Superior temporal gyrus (tissue), 1 donor: Measurements from ENCODE around the gene ZC3H12C.
"Not testable (repeated sequence)": the region's sequence is repeated elsewhere in the genome, so short reads cannot be mapped to it uniquely, and the experiment has no call there.

ENCODE experiments used
- DNase-seq: peaks from one replicate; pipeline ENCODE4 v3.0.0-alpha.2; 2016; ENCODE audit errors: extremely low spot score

Gene ZC3H12C

DNA sequence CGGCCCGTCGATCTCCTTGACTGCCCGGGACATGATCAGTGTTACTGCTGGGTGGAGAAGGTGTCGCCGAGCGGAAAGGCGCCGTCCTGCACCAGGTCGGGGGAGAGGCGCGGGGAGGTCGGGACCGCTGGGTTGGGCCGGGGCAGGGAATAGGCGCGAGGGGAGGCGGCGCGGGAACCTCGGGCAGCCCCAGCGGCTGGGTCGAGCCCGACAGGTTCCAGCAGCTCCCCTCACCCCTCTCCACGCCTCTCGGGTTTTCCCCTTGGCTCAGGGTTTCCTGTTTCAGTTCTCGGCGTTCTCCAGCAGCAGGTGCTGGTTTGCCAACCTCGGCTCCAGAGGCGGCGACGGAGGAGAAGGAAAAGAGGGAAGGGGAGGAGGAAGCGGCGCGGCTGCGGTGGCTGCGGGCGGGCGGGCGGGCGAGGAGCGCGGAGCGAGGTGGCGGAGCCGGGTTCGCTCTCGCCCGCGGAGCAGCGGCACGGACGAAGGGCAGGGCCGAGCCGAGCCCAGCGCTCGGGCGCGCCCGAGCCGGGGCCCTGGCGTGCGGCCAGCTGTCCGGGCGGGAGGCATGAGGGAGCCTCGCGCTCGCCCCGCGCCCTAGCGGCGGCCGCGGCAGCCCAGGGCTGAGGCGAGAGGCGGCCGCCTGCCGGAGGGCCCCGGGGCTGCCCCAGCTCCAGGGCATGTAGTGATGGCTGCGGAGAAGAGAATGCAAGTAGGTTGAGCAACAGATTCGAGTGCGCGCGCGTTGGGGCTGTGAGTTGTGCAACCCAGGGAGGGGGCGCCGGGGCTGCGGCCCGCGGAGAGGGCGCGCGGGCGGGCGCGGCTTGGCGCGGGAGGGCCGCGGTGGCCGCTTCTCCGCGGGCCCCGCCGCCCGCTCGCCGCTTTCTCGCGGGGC, at the start of gene ZC3H12C:
Gene ZC3H12C, plus strand, starts transcription at position 878 of the 892 bp plus-strand sequence. CDS start 20 bp downstream, outside the sequence.
- peak; percentile 75 for DNase-seq

DNA sequence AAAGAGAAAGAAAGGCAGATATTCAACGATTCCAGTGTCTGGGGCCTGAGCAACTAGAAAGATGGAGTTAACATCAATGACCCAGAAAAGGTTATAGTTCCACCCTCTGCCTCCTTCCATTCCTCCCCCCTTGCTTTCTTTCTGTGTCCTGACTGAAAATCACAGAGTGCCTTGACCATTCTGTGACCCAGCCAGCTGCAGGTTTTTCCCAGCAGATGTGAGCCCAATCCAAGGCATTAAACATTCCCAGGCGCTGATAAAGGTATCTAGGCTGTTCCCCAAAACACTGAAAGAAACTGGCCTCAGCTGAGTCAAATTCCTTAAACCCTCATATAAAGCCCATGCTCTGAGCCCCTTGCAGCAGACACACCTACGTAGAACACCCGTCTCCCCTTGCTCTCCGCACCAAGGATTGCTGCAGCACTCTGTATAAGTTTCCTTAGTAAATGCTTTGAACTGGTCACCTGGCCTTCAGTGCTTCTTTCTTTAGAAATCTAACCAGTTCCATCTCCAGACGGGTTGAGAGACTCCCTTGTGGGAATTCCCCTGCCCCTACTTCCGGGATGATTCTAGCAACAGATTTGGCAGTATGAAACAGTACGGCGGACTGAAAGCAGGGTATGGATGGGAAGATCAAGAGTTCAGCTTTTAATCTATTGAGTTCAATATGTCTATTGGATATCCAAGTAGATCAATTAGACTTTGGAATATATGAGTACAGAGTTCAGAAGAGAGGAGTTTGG, 48.8 kb upstream of the ZC3H12C start:
- no peak for DNase-seq

DNA sequence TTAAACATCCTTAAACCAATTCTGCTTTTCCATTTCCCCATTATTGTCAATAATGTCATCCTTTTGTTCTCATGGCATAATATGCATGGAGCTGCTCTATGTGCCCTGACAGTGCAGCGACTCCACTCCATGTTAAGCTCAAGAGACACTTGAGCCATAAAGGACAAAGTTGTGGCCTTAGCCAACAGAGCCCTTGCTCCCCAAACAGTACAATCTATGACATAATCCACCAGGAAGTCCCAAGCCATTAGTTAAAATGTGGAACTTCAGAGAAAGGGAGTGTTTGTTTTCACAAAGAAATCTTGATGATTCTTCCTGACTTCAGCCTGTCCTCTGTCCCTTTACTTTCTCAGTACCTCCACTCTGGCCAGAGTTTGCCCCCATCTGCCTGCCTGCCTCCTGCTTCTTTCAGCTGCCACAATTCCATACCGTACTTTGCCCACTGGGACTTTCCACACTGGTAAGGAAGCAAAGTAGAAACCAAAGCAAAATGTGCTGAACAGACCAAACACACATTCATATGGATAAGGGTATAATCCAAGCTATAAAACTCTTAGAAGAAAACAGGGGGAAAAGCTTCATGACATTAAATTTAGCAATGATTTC, 46.3 kb upstream of the ZC3H12C start:
- no peak for DNase-seq

DNA sequence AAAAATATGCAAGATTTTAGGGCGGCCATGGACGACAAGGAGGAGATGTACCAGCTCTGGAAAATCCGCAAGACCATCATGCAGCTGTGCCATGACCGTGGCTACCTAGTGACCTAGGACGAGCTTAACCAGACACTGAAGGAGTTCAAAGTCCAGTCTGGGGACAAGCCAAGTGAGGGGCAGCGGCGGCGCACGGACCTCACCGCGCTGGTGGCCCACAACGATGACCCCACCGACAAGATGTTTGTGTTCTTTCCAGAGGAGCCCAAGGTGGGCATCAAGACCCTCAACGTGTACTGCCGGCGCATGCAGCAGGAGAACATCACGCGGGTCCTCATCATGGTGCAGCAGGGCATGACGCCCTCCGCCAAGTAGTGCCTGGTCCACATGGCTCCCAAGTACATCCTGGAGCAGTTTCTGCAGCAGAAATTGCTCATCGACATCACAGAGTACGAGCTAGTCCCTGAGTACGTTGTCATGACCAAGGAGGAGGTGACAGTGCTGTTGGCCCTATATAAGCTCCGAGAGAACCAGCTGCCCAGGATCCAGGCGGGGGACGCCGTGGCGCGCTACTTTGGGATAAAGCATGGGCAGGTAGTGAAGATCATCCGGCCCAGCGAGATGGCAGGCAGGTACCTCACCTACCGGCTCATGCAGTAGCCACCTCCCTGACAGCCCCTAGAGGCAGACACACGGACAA, 43.5 kb upstream of the ZC3H12C start:
- no peak for DNase-seq

DNA sequence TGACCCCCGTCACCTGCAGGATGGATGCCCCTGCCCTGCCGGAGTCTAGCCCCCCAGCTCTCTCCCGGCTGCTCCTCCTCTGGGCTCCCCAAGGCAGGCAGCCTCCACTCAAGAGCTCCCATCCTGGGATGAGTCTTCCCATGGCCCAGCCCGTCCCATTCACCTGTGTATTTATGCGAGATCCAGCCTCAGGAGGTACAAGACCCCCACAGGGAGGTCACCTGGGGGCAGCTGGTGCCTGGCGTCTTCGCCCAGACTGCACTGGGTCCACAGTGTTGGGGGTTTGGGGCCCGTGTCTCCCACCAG, 43.0 kb upstream of the ZC3H12C start:
- DNase-seq = no peak

DNA sequence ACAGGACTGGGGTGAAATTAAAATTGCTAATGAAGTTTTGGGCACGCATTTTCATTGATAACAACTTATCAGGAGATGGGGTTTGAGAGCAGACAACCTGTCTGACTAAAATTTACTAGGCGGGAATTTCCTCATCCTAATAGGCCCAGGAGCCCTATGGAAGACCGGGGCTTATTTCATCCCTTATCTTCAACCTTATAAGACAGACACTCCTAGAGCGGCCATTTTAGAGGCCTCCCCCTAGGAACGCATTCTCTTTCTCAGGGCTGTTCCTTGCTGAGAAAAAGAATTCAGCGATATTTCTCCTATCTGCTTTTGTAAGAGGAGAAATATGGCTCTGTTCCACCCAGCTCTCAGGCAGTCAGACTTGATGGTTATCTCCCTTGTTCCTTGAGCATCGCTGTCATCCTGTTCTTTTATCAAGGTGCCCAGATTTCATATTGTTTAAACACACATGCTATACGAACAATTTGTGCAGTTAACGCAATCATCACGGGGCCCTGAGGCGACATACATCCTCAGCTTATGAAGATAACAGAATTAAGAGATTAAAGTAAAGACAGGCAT, 39.3 kb upstream of the ZC3H12C start:
- no peak for DNase-seq

DNA sequence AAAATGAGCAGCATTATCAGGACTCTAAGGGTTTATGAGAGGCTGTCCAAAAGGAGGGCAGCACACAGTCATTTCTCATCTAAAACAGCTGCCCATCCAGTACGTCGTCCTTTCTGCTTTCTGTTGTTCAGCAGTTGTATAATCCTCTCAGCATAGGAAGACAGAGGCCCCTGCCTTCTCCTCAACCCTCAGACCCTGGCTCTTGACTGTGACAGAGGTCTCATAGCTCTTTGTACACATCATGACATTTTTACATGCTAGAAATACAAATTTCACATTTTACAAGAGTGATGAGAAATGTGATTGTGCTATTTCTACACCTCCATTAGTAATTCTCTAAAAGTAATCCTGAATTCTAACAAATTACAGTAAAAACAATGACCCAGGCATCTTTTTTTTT, 36.2 kb upstream of the ZC3H12C start:
- DNase-seq = no peak

DNA sequence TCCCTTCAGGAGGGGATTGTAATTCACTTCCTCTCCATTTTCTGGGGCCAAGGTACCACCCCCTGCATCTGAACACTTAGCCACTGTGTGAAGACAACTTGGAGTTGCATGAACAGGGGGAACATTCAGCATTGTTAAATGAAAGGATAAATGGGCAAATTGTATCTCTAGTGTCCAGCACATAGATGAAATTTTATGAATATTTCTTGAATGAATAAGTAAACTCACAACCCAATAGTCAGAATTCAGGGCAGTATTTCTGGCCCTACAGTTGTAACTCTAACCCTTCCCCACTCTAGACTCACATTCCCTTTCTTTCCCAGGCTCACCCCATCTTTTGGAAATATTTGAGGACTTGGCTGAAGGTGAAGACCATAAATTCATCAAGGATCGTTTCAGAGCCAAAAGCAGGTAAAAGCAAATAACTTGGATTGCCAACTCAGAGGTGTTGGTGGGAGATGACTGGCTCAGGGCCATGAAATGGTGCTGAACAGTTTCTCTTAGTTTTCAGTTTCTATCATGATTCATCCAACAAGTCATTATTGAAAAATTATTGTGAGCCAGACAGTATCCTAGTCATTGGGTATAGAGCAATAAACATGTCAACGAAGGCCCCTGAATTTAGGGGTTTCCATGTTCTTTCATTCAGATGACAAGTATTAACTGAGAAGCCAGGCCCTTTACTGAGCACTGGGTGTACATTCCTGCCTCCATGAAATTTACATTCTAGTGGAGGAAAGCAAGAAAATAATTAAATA, 33.3 kb upstream of the ZC3H12C start:
- no peak for DNase-seq

DNA sequence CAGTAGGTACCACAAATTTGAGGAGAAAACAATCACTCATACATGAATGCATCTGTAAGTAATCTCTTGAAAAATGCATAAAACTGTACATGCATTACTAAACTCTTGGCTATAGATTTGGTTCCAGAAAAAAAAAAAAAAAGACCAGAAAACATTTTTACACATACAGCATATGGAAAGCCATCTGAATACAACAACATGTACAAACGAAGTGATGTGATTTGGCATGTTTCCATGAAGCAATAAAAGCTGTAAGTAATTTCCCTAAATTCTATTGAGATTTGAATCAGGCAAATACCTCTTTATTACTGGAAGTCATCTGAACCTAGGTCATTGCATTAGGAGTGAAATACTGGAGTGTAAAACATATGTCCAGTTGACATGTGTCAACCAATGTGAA, 31.9 kb upstream of the ZC3H12C start:
- DNase-seq = no peak

DNA sequence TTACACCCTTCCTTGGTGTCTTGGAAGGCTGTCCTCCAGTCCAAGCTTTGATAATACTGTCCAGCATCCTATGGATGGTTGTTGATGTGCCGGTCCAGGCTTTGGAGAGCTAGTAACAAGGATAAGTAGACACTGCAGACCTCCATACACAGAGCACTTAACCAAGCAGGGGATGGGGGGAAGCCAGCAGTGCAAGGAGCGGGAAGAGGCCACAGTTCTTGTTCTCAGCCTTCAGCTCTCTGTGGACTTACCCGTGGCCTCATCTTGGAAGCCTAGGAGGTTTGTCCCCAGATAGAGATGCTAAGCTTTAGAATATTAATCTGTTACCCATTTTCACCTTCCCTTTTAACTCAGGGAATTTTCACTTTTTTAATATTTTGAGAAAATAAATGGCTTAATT, 30.9 kb upstream of the ZC3H12C start:
- DNase-seq = no peak

DNA sequence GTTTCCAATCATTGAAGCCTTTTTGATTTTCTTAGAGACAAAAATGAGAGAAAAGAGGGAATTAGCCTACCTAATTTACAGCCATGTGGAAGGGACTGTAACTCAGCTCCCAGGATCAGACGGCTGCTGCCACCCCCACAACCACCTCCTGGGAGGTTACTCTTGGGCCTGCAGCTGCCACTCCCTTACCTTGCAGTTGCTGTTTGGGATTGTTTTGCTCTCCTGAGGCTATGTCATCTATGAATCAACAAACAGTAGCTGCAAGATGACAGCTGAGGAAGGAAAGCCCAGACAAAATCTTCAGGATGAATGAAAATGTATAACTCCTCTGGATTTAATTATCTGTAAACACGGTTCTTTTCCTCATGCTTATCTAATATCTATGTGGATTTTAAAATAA, 28.0 kb upstream of the ZC3H12C start:
- no peak for DNase-seq

DNA sequence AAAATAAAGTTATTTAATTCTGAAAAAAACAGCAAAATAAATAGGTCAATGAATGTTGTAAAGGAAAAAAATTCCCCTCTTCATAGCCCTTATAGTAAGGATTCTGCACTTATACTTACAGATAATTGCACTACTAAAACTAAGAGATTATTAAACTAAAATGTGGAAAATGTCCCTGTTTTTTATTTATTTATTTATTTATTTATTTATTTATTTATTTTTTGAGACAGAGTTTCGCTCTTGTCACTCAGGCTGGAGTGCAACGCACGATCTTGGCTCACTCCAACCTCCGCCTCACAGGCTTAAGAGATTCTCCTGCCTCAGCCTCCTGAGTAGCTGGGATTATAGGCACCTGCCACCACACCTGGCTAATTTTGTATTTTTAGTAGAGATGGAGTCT, 25.2 kb upstream of the ZC3H12C start:
- DNase-seq = not testable (repeated sequence)

DNA sequence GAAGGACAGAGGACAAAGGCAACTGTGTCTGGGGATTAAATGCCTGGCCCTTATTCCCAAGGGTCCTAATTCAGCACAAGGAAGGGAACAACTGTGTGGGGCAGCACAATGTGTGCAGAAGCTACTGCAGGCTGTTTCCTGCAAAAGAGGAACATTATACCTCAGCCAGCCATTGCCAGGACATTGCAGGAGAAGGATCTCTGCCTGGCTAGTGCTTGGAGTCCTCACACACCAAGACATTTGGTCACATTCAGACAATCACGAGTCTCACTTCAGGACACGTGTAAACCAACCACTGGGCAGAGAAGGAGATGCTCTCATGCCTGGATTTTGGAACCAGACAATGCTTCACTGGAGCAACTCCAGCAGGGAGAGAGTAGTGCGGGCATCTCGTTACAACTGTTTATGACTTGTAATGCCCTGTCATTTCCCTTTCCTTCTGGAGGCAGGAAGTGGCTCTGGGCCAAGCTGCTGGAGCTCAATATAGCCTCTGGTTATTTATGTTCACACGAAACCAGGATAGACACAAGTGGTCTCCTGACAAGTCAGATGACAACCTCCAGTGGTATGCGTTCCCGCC, 23.9 kb upstream of the ZC3H12C start:
- DNase-seq = no peak

DNA sequence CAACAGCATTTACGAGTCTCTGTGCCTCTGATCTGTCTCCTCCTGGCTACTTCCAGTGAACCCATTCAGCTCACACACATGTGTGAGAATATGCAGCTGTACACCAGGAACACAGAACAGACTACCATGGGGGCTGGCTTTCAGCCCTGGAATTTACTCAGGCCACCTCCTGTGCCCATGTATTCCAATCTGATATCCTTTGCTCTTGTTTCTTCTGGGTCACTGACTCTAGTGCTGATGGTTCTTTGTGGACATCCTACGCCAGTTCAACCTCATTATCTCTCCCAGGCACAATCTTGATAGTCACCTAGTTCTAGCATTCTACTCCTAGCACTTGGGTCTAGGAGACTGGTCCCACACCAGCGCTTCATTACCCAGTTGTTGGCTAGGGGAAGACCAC, 23.0 kb upstream of the ZC3H12C start:
- no peak for DNase-seq

DNA sequence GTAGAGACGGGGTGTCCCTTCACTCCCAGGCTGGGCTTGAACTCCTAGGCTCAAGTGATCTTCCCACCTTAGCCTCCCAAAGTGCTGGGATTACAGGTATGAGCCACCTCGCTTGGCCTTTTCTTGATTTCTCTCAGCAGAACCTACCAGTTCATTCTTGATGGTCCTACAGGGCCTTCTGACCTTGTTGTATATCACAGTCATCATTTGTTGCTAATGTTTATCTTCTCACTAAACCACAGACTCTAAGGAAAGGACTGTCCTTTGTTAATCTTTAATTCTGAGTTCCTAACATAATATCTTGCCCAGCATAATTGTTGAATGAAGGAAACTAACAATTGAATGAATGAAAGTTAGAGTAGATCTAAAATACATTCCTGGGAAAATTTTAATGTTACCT, 22.0 kb upstream of the ZC3H12C start:
- no peak for DNase-seq

DNA sequence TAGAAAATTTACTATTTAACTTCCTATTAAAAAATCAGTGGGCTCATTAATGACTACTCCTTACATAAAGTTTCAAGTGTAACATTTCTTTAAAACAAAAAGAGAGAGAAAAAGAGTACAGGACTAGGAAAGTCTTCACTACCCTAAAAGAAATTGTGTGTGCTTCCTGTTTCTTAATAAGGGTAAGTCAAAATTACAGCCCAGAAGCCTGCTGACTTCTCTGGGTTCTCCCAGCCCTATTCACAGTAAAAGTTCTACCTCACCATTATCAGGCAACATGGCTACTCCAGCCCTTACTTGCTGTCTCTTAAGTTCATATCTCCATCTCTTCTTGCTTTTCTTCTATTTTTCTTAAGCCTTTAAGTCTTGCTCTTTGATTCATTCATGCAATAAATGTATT, 20.3 kb upstream of the ZC3H12C start:
- no peak for DNase-seq

DNA sequence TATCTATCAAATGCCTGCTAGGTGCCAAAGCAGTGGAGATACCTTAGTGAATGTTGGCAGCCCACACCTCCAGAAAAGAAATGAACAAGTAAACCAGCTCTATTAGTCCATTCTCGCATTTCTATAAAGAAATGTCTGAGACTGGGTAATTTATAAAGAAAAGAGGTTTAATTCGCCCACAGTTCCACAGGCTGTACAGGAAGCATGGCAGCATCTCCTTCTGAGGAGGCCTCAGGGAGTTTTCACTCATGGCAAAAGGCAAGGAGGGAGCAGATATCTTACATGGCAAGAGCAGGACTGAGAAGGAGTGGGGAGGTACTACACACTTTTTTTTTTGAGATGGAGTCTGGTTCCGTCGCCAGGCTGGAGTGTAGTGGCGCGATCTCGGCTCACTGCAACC, 18.7 kb upstream of the ZC3H12C start:
- no peak for DNase-seq

DNA sequence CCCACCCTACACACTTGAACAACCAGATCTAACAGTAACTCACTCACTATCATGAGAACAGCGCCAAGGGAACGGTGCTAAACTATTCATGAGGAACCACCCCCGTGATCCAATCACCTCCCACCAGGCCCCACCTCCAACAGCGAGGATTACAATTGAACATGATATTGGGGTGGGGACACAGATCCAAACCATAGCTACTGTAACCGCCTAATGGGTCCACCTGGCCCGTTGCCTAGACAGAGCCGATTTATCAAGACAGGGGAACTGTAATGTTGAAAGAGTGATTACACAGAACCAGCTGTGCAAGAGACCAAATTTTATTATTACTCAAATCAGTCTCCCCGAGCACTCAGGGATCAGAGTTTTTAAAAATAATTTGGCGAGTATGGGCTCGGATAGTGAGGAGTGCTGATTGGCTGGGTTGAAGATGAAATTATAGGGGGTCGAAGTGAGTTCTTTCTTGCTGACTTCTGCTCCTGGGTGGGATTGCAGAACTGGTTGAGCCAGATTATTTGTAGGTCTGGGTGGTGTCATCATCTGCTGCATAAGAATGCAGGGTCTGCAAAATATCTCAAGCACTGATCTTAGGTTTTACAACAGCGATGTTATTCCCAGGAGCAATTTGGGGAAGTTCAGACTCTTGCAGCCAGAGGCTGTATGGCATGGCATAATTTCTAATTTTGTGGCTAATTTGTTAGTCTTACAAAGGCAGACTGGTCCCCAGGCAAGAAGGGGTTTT, 17.9 kb upstream of the ZC3H12C start:
- no peak for DNase-seq

DNA sequence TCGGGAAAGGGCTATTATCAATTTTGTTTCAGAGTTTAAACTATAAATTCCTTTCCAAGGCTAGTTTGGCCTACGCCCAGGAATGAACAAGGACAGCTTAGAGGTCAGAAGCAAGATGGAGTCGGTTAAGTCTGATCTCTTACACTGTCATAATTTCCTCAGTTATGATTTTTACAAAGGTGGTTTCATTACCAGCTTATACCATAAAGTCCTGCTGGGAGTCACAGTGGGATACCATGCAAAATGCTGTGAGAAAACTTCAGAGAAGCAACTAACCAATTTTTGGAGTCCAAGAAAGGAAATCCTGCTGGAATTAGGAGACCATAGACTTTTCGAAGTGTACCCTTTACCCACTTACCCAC, 17.4 kb upstream of the ZC3H12C start:
- DNase-seq = no peak

DNA sequence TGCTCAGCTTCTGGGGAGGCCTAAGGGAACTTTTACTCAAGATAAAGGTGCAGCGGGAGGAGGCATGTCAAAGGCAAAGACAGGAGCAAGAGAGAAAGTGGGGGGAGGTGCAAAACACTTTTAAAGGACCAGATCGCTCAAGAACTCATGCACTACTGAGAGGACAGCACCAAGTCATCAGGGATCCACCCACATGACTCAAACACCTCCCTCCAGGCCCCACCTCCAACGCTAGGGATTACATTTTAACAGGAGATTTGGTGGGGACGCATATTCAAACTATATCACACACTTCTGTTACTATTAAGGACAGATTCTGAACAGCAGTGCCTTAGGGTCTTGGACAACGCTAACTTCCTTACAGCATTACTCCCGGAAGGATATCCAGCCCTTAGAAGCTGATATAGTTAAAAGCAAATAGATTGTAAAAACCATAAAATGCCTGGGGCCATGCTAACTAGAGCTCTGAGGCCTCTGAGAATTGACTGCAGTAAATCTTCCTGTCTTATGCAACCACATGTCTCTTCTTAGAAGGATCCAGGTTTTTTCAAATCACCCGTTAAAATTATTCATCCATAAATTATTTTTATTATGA, 16.7 kb upstream of the ZC3H12C start:
- no peak for DNase-seq
